Smooth muscle cell (in vitro differentiated cells): Measurements from ENCODE around the gene VSIG10L2. TPM values are rescaled to one million over a fixed set of nuclear protein-coding genes. Genes with fewer than 3 reads are reported as not detected.

Source experiments
- DNase-seq: peaks from one replicate; lab custom pipeline; 2025; ENCODE audit not compliant: unreplicated experiment; lab: John Stamatoyannopoulos, UW
- H2AFZ ChIP-seq: fragments of 200-600 bp; sonication (generic); 2 replicates; pipeline ENCODE4 v1.6.0; 2016; ENCODE audit warnings: antibody characterized with exemption, low read depth, mild to moderate bottlenecking
- H3F3A ChIP-seq: fragments of 200-600 bp; sonication (generic); 2 replicates; pipeline ENCODE4 v1.6.0; 2017; ENCODE audit warnings: antibody characterized with exemption, low read depth
- H3K27ac ChIP-seq: fragments of 200-600 bp; sonication (generic); 2 replicates; pipeline ENCODE4 v1.5.1; 2016; ENCODE audit warnings: low read depth, mild to moderate bottlenecking
- H3K27me3 ChIP-seq: fragments of 200-600 bp; sonication (generic); 2 replicates; pipeline ENCODE4 v1.6.1; 2016; ENCODE audit warnings: low read depth, mild to moderate bottlenecking
- H3K36me3 ChIP-seq: fragments of 200-600 bp; sonication (generic); 2 replicates; pipeline ENCODE4 v1.5.1; 2016; ENCODE audit warnings: low read depth
- H3K4me1 ChIP-seq: fragments of 200-600 bp; sonication (generic); 2 replicates; pipeline ENCODE4 v1.5.1; 2016; ENCODE audit warnings: low read depth
- H3K4me2 ChIP-seq: fragments of 200-600 bp; sonication (generic); 2 replicates; pipeline ENCODE4 v1.6.0; 2016; ENCODE audit warnings: mild to moderate bottlenecking
- H3K4me3 ChIP-seq: fragments of 200-600 bp; sonication (generic); 2 replicates; pipeline ENCODE4 v1.5.1; 2016; ENCODE audit warnings: mild to moderate bottlenecking
- H3K79me2 ChIP-seq: fragments of 200-600 bp; sonication (generic); 2 replicates; pipeline ENCODE4 v1.6.0; 2016; ENCODE audit warnings: low read depth, mild to moderate bottlenecking
- H3K9ac ChIP-seq: fragments of 200-600 bp; sonication (generic); 2 replicates; pipeline ENCODE4 v1.6.0; 2016; ENCODE audit warnings: low read depth
- H3K9me3 ChIP-seq: fragments of 200-600 bp; sonication (generic); replicated peaks from 2 replicates; pipeline ENCODE4 v1.5.1; 2016; ENCODE audit warnings: low read depth
- H4K20me1 ChIP-seq: fragments of 200-600 bp; sonication (generic); 2 replicates; pipeline ENCODE4 v1.6.0; 2016; ENCODE audit warnings: low read depth
- WGBS: methylation state at CpG from one replicate; pipeline ENCODE4 v1.1.7; 2016; ENCODE audit warnings: low lambda C conversion rate; 5-methylcytosine and 5-hydroxymethylcytosine counted together
- polyA plus RNA-seq: library from polyadenylated mRNA; unstranded; fragments of >200 nt; fragmentation: Nextera tagmentation; extraction: Ambion mirVana; gene quantifications from 2 replicates; pipeline ENCODE4 v1.2.1, GENCODE V29; 2016
- total RNA-seq: library from RNA; depleted of rRNA; stranded (reverse); fragments of >200 nt; gene quantifications from 2 replicates; pipeline ENCODE4 v1.2.3, GENCODE V29; 2014
- TF ChIP-seq, protein P1 (sequence below): fragments of 200-600 bp; sonication (generic); IDR thresholded peaks from 2 replicates; pipeline ENCODE4 v1.5.1; 2017; ENCODE audit warnings: borderline replicate concordance, mild to moderate bottlenecking, antibody characterized with exemption; ENCODE audit not compliant: insufficient read depth, poor library complexity, severe bottlenecking

The VSIG10L2 gene
- total and polyA plus RNA-seq, 2 experiments from 2014 or later, result not detected

DNA sequence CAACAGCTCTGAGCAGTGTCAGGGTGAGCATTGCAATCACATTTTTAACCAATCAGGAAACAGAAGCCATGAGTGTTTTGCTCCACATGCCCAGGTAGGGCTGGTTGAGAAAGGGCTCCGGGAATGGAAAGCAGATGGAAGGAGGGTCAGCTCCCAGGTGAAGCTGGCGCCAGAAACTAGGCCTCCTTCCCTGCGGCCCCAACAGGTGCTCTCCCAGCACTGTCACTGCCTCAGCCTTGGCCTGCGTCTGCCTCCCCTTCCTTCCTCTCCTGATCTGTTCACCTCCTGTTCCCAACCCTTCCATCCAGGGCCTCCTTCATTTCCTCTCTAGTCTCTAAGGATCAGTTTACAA, 4.6 kb upstream of the VSIG10L2 start:
- no peaks in the 10 kb centered on the region for H4K20me1 ChIP-seq
- H3K79me2 ChIP-seq, result no peaks in the 10 kb centered on the region
- 91% methylated on average over 4 of the region's 4 CpGs for WGBS
- H3F3A ChIP-seq, result no peaks in the 10 kb centered on the region
- DNase-seq, result no peak
- H3K27ac ChIP-seq, result no peak overlapping the region
- no peak overlapping the region for H3K4me2 ChIP-seq
- no peaks in the 10 kb centered on the region for H3K36me3 ChIP-seq
- no peaks in the 10 kb centered on the region for H3K9me3 ChIP-seq
- H3K9ac ChIP-seq, result no peak overlapping the region
- H3K4me1 ChIP-seq, result peaks cover 3% of the 10 kb centered on the region
- no peak overlapping the region for H2AFZ ChIP-seq
- H3K27me3 ChIP-seq, result no peaks in the 10 kb centered on the region
- H3K4me3 ChIP-seq, result no peak overlapping the region
- TF ChIP-seq, protein P1, sequence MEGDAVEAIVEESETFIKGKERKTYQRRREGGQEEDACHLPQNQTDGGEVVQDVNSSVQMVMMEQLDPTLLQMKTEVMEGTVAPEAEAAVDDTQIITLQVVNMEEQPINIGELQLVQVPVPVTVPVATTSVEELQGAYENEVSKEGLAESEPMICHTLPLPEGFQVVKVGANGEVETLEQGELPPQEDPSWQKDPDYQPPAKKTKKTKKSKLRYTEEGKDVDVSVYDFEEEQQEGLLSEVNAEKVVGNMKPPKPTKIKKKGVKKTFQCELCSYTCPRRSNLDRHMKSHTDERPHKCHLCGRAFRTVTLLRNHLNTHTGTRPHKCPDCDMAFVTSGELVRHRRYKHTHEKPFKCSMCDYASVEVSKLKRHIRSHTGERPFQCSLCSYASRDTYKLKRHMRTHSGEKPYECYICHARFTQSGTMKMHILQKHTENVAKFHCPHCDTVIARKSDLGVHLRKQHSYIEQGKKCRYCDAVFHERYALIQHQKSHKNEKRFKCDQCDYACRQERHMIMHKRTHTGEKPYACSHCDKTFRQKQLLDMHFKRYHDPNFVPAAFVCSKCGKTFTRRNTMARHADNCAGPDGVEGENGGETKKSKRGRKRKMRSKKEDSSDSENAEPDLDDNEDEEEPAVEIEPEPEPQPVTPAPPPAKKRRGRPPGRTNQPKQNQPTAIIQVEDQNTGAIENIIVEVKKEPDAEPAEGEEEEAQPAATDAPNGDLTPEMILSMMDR, result no peak

DNA sequence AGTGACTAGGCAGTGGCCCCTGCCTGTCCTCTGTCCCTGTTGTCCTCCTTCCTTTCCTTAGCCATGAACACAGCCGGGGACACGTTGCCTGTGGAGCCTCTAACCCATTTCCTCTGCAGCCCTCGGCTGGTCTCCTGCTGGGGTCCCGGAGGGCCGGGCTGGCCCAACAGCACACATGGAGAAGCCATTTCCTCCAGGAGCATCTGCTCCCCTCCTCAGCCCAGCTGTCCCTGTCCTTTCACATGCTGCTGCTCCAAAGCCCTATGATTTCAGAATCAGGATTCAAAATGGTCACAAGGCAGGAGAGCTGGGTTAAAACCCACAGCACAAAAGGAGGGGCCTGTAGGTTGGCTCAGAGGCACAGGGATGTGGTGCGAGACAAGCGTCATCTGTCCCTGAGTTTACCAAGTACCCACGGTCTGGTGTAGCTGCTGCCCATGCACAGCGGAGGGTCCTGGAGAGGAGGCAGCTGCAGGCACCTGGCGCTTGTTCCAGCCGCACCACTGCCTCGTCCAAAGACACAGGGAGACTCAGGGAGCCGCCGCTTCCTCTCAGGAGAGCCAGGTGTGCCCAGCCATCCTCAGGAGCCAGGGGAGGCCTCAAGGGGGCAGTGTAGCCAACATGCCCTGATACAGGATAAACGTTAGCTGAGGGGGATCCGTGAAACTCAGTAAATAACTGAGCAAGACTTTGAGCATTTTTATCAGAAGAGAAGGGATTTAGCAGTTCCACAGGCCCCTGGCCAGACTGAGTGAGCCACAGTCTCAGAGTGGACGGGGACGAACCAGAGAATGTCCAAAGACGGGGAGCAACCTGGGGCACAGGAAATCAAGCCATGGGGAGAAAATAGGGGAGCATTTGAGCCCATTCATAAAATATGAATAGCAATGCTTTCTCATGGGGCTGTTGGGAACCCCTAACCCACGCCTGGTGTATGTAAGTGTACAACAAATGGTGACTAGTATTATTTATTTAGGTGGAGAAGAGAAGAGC, 3.9 kb upstream of the VSIG10L2 start:
- no peaks in the 10 kb centered on the region for H3K27me3 ChIP-seq
- H2AFZ ChIP-seq, result no peak overlapping the region
- WGBS, result 37% methylated on average over 20 of the region's 20 CpGs
- no peak overlapping the region for H3K9ac ChIP-seq
- TF ChIP-seq, protein P1, result peak; percentile 61
- H3K27ac ChIP-seq, result no peak overlapping the region
- no peak for DNase-seq
- no peaks in the 10 kb centered on the region for H3K79me2 ChIP-seq
- no peak overlapping the region for H3K4me2 ChIP-seq
- H3K36me3 ChIP-seq, result no peaks in the 10 kb centered on the region
- no peaks in the 10 kb centered on the region for H4K20me1 ChIP-seq
- H3K4me1 ChIP-seq, result peaks cover 3% of the 10 kb centered on the region
- no peaks in the 10 kb centered on the region for H3F3A ChIP-seq
- H3K9me3 ChIP-seq, result no peaks in the 10 kb centered on the region
- no peak overlapping the region for H3K4me3 ChIP-seq

DNA sequence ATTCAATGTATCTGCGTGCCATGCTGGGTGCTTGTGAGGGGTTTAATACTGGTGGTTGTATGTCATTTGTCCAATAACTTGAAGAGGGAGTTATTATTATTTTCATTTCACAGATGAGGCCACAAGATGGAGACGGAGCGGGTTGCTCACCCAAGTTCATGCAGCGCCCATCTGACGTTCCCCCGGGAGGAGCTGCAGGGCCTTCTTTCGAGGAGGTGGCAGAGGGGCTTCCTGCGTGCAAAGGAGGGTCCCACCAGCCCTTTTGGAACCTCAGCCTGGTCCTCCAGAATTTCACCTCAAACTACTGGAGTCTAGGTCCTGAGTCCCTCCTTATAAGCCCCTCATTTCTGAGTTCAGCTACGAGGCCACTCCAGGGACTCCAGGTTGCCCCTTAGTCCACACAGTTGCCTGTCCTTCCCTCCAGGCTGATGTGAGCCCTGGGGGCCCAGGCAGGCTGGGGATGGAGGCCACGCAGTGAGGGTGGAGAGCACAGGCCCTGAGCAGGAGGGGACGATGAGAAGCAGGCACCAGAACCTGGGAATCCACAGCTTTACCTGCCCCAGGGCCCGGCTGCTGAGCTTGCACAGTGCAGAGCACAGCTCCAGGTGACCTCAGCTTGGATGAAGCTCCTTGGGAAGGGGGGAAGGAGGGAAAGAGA, 2.9 kb upstream of the VSIG10L2 start:
- H3K27me3 ChIP-seq, result no peaks in the 10 kb centered on the region
- no peaks in the 10 kb centered on the region for H3K79me2 ChIP-seq
- H3K4me3 ChIP-seq, result no peak overlapping the region
- no peak overlapping the region for H3K4me2 ChIP-seq
- H2AFZ ChIP-seq, result no peak overlapping the region
- no peaks in the 10 kb centered on the region for H3F3A ChIP-seq
- DNase-seq, result no peak
- H3K9ac ChIP-seq, result no peak overlapping the region
- no peak overlapping the region for H3K27ac ChIP-seq
- 96% methylated on average over 12 of the region's 12 CpGs for whole genome bisulfite sequencing
- H3K4me1 ChIP-seq, result peaks cover 3% of the 10 kb centered on the region
- H3K36me3 ChIP-seq, result no peaks in the 10 kb centered on the region
- TF ChIP-seq, protein P1, result no peak
- no peaks in the 10 kb centered on the region for H4K20me1 ChIP-seq
- H3K9me3 ChIP-seq, result no peaks in the 10 kb centered on the region
